CD4-positive, alpha-beta T cell treated with Interleukin-2 at 100 ng/mL for 4 hours (primary cell): ENCODE data around the gene MMGT1.

Experiments used
- DNase-seq: peaks from one replicate; pipeline ENCODE4 v3.0.0-alpha.2; 2020; ENCODE audit warnings: low spot score

The MMGT1 gene

DNA sequence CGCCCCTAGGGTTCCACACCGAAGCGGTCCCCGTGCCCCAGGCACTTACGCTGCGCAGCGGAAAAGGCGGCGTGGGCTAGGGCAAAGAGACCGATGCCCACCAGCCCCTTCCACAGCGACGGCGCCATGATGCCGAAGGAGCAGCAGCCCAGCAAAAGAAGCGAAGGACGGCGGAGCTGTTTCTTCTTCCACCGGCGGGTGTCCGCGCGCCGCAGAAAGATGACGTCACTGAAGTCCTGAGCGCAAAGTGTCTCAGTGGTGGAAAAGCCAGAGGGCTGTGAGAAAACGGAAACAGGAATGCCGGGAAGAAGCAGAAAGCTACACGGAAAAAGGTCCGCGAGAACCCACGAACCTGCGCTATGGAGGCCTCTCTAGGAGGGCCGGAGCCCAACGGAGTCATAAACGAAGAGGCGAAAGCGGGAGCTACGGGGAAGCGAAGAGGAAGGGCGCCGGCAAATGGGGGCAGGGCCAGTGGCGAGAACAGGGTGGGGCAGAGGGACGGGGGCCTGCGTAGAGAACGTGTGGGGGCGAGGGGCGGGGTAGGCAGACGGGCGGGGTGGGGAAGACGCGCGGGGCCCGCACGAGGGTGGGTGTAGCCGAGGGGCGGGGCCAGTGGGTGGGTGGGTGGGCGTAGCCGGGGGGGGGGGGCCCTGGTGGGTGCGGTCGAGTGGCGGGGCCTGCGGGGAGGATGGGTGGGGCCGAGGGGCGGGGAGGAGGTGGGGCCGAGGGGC is at the start of gene MMGT1:
Gene MMGT1 (minus strand): TSS at position 441 of the 731 bp plus-strand sequence. CDS start 313 bp downstream, at position 128.
- peak; percentile 82 for DNase-seq

DNA sequence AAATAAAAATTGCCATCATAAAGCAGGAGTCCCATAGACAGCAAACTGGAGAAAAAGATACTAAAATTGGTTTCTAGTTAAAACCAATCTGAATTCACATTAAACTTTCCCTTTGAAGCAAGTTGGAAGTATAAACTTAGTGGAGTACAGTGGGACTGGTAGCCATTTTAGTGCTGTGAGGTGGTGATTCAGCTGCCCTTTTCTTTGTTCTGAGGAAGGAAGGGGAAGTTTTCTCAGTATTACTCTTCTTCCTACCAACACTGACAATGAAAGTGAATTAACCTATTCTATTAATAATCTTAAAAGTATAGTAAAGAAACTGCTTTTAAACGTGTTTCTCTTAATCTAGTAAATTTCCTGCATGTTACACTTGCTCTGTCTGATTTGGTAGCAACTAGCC is 48.1 kb upstream of the MMGT1 start:
- DNase-seq = no peak

DNA sequence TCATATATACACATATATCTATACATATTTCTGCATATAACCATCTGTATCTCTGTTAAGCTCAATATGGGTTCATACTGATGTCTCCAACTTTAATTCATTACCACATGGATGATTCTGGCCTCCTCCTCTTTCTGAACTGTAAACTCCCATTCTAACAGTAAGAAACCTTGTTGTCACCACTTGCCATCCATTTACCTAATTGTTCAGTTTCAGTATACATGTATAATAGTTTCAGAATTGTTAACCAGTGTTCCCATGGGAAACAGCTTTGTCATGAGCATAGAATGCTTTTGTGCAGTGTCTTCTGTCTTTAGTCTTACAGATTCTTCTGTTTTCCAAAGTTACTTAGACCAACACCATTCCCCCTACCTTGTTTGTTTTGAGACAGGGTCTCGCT is 47.4 kb upstream of the MMGT1 start:
- DNase-seq = no peak

DNA sequence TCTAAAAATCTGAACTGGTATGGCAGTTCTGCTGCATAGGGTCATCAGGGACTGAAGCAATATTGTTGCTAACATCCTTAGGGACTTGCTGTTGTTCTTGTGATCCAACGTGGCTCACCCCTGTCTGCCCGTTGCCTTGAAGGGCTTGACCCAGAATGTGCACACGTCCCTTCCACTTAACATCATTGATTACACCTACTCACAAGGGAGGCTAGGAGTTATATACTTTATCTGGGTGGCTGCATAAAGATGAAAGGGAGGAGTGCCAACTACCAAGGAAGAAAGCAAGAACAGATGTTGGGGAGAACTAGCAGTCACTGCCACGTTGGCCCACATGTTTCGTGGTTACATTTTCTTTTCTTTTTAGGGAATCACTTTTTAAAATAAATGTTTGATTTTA is 45.4 kb upstream of the MMGT1 start:
- DNase-seq = no peak

DNA sequence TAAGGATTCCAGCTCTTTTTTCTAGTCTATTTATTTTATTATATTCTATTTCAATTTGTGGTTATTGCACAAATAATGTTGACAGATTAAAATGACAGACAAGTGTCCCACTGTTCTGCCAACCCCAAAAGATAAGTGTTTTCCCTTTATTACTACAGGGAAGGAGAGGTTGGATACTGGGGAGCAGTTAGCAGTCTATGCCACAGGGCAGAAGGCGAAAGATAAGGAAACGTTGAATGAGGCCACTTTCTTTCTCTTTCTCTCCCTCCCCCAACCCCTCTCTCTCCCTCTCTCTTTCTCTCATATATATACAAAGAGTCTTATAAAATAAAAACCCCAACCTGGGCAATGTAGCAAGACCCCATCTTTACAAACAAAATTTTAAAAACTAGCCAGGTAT is 43.1 kb upstream of the MMGT1 start:
- DNase-seq = no peak

DNA sequence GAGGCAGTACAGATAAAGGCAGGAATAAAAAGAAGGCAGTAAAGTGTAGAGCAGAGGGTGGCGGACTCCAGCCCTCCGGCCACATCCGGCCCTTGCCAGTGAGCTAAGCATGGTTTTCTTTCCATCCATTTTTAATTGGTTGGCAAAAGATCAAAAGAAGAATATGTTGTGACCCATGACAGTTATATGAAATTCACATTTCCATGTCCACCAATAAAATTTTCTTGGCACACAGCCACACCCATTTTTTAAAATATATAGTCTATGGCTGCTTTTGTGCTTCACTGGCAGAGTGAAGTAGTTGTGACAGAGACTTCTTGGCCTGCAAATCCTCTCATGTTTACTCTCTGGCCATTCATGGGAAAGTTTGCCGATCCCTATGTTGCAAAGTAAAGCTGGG is 41.2 kb upstream of the MMGT1 start:
- no peak for DNase-seq

DNA sequence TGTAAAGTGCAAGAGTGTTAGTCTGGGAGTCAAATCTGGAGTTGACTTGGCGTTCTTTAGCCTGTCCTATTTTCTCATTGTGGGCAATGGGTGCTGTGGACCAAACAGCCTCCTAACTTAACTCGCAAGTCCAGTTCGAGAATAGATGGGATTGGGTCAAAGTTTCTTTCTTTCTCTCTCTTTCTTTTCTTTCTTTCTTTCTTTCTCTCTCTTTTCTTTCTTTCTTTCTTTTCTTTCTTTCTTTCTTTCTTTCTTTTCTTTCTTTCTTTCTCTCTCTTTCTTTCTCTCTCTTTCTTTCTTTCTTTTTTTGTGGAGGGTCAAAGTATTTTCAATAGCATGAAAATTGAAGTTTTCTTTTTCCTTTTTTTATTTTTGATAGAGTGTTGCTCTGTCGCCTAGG is 14.5 kb upstream of the MMGT1 start:
- no peak for DNase-seq

DNA sequence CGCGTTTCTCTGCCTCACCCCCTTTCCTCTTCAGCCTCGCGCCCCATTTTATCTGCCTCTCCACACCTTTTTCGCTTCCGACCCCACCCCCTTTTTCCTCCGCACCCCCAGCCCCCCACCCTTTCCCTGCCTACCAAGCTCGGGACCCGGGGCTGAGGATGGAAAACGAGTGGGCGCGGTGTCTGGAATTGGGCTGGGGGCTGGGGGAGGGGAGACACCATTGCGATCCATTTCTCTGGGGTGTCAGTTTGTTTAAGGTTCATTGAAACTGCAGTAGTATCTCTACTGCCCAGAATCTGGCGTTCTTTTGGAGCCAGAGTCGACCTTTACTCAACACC is 12.2 kb upstream of the MMGT1 start:
- no peak for DNase-seq

DNA sequence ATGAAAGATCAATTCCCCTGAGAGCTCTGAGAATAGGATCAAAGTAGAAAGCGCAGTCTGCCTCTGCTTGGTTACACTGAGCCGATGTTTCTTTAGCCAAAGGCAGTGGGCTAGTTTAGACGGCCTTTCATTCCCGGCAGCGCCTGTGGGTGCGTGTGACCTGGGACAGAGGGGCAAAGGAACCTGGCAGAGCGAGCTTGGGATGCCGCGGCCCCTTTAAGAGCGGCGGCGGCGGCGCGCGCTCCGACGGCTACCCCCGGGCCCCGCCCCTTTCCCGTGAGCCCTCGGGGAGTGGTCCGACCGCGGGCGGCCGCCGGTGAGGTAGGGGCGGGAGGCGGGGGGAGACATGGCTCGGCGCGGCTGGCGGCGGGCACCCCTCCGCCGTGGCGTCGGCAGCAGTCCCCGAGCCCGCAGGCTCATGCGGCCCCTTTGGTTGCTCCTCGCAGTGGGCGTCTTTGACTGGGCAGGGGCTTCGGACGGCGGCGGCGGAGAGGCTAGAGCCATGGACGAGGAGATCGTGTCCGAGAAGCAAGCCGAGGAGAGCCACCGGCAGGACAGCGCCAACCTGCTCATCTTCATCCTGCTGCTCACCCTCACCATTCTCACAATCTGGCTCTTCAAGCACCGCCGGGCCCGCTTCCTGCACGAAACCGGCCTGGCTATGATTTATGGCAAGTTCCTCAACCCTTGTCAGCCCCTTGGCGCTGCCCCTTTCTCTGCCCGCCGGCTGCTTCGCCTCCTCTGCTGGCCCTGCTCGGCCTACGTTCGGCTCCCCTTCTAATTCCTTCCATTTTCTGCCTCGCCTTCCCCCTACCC is 11.6 kb upstream of the MMGT1 start, which contains the start of gene SLC9A6:
Gene SLC9A6 (plus strand): TSS at position 279 of the 816 bp plus-strand sequence. CDS start 224 bp downstream, at position 503.
- DNase-seq = peak; percentile 64

DNA sequence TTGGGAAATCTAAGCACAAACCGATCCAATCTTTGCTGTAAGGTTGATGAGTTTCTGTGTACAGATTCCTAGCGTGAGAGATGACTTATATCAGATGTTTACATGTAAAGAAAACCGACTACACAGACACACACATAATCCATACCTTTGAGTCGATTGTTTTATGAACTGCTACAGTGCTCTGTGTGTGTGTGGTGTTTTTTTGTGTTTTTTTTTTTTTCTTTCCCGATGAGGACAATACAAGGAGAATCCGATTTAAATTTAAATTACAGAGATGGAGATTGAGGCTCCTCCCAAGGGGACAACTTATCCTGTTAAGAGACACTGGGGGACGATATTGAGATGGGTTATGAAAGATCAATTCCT is 11.0 kb upstream of the MMGT1 start:
- no peak for DNase-seq

DNA sequence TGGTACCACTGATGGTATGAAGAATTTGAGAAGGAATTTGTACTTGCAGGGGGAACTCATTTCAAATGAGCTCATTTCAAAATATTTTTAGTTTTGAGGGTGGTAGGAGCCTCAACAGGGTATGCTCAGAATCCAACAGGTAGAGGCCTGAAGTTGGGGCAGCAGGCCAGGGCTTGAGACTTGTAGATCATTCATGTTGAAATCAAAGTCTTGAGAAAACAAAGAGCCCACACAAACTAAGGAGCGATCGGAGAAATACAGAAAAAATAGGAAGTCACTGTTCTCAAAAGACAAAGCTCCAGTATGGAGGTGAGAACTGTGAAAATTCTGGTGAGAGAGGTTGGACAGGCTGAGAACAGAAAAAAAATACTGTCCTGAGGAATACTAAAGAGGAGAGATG is 10.5 kb upstream of the MMGT1 start:
- DNase-seq = no peak

DNA sequence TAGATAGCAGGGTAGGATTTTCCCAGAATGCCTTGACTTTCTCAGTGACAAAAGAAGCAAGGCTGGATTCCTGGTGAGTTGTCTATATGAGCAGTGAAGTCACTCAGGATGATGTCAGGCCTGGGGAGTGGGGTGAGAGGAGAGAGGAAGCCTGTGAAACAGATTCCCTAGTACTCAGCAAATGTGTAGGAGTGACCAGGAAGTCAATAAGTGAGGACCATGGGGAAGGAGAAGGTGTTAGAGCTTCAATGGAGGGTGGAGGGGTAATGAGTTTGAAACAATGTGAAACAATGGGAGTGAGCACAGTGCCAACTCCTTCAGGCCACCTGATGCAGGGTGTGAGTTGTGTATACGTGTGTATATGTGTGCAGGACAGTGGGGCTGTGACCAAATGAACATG is 9.1 kb upstream of the MMGT1 start:
- DNase-seq = no peak

DNA sequence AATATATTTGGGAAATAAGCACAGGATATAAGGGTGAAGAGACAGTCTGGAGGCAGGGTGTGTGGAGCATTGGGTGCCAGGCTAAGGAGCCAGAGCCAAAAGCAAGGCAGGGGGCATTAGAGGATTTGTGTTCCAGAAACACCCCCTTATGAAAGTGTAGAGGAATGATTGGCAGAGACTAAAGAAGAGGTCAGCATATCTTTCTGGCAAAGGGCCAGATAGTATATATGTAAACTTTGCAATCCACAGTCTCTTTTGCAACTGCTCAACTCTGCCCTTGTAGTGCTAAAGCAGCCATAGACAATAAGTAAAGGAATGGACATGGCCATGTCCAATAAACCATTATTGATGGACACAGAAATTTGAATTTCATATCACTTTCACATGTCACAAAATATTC is 7.9 kb upstream of the MMGT1 start:
- DNase-seq = no peak

DNA sequence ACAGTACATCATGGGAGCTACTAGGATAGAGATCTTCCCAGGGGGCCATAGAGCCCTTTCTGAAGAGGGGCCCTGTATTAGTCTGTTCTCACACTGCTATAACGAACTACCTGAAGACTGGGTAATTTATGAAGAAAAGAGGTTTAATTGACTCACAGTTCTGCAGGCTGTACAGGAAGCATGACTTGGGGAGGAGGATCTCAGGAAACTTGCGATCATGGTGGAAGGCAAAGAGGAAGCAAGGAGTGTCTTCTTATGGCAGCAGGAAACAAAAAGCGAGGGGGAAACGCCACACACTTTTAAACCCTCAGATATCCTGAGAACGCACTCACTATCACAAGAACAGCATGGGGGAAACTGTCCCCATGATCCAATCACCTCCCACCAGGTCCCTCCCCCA is 7.2 kb upstream of the MMGT1 start:
- DNase-seq = no peak

DNA sequence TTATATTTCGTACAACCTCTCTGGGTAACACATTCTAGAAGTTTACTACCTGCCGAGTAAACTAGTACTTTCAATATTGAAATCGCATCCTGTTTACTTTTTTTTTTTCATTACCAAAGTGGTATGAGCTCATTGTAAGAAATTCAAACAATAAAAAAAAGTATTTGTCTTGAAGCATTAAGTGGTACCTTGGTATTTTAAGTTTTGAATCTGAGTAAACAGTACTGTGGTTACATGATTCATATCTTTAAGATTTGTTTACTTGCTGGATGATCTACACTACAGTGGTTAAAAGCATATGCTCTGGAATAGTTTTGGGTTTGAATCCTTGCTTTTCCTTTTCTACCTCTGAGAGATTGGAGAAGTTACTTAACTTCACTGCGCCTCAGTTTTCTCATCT is 3.8 kb upstream of the MMGT1 start:
- DNase-seq = no peak

DNA sequence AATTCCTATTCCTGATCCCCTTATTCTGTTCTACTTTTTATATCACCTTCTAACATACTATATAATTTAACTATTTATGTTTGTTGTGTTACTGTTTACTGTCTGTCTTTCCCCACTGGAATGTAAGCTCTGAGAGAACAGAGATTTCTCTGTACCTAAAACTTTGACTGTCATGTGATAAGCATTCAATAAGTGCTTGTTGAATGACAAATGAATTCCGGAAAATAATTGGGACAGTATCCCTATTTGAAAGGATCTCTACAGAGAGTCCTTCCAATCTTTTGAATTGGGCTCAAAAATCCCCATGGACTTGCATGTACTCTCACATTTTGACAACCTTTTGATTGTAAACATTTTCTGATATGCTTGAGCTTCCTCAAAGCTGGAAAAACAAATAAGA is 1.6 kb upstream of the MMGT1 start:
- no peak for DNase-seq

DNA sequence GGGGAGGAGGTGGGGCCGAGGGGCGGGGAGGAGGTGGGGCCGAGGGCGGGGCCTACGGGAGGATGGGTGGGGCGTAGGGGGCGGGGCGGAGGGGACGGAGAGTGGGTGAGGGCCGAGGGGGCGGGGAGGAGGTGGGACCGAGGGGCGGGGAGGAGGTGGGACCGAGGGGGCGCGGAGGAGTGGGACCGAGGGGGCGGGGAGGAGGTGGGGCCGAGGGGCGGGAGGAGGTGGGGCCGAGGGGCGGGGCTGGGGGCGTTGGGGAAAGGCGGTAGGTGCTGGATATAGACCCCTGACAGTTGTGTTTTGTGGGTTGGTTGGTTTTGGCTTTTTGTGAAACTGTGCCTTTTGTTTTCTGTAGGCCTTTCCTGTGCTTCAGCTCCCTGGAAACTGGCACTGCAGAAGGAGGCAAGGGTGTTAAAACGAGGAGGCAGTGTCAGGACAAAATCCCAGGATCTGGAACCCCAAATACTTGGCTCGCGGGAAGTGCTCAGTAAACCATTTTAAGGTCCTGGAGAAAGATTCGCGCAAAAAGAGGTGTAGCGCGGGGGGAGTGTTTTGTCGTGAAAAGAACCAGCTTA is 580 bp upstream of the MMGT1 start:
- DNase-seq = peak; percentile 67

DNA sequence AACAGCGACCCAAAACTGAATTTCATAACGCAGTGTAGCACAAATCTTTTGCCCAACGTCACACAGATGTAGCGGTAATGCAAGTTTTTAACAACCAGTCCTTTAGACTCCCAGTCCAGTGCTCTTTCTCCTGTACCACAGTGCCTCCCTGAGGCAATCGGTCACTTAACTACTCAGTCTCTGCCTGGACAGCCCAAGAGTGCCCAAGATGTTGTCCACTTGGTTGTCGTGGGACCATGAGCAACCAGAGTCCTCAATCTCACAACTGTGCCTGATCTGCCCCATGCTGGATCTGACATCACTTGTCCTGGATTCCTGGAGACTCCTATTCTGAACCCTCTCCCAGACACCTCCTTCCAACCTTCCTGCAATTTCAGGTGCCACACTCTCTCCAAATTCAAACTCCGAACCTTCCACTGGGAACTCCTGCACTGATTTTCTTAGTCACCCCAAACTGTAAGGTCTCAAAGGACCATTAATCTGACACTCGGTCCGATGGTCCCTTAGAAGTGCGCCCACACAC is 702 bp downstream of the MMGT1 start:
- DNase-seq = peak; percentile 8

DNA sequence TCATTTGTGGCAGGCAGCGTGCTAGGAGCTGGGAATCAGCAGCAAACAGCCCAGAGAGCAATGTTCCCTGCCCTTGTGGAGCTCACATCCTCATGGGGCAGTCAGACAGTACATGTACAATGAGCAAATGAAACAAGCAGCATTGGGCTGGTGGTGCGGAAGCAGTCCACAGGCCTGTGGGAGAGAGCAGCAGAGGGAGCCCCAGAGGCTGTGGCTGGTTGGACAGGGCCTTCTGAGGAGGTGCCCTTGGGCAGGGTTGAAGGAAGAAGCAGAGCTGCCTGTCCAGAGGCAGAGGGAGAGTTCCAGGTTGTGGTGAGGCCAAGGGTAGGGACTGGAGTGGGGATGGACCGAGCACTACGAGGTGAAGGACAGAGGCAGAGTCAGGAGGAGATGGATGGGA is 22.5 kb downstream of the MMGT1 start:
- no peak for DNase-seq

DNA sequence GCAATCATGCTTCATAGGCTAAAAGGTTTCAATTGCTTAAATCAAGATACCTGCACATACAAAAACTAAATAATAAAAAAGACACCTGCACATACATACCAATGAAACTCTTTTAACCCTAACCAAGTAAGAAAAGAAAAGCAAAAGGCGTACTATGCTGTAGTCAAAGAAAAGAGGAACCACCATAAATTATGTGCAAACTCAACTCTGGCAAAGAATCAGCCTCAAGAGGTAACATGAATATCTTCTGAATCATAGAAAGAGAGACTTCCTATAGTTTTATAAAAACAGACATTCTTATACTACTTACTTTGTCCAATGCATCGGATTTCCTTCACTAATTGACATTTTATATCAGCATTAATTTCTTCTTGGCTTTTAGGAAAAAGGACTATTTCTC is 29.3 kb downstream of the MMGT1 start:
- no peak for DNase-seq

DNA sequence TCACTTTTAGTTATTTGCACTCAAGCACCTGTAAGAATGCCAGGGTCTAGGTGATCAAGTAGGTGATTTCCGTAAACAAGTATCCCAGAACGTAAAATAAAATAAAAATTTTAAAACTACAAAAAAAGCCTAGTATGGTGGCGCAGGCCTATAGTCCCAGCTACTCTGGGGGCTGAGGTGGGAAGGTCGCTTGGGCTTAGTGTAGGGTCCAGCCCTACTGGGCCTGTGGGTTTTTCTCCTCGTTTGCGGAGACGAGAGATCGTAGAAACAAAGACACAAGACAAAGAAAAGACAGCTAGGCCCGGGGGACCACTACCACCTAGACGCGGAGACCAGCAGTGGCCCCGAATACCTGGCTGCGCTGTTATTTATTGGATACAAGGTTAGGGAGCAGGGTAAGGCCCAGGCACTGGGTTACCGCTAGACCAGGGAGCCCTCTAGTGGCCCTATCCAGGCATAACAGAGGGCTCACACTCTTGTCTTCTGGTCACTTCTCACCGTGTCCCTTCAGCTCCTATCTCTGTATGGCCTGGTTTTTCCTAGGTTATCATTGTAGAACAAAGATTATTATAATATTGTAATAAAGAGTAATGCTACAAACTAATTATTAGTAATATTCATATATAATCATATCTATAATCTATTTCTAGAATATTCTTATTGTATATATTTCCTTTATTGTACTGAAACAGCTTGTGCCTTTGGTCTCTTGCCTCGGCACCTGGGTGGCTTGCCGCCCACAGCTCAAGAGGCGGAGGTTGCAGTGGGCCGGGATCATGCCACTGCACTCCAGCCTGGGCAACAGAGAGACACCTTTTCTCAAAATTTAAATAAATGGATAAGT is 41.9 kb downstream of the MMGT1 start:
- peak; percentile 31 for DNase-seq

DNA sequence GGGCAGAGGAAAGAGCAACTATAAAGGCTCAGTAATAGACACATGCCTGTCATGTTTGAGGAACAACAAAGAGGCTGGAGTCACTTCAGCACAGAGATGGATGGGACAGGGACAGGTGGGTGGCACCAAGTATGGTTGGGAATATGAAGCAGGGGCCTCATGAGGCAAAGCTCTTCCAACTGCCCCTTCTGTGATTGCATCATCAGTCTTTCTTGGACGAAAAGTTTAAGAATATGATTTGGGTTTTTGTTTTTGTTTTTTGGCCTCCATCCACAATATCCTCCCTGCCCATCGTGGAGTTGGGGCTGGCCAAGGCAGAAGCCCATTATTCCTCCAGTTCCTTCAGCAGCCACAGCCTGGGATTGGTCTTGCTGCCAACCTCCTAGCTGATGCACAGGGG is 45.9 kb downstream of the MMGT1 start:
- no peak for DNase-seq
